ENCODE results near the gene LARP4B. TPM values are rescaled to one million over a fixed set of nuclear protein-coding genes. Genes with fewer than 3 reads are reported as not detected.
"Not testable (repeated sequence)": the region's sequence is repeated elsewhere in the genome, so short reads cannot be mapped to it uniquely, and the experiment has no call there.

LARP4B gene
- polyA plus RNA-seq, 1 of the 3 experiments (the other 2 are of a cell fraction), result 23.3 TPM

GRCh38 chr10:770975-771374 lies 160.5 kb downstream of the LARP4B start:
- no peaks in the 10 kb centered on the region for H3K9me3 ChIP-seq
- TF ChIP-seq FOSL2 (IDR thresholded peaks at IDR 0.05; ENCODE audit: borderline replicate concordance, low read depth) (no peak), GATA2 (CRISPR knock-in tag; IDR thresholded peaks at IDR 0.05) (no peak), RXRA (IDR thresholded peaks at IDR 0.05; ENCODE audit: borderline replicate concordance, low read depth) (no peak), POLR2AphosphoS5 (IDR thresholded peaks at IDR 0.05; ENCODE audit: low read depth, low read length) (no peak), EP300 (IDR thresholded peaks at IDR 0.05; ENCODE audit: borderline replicate concordance in 1 of 2, low read depth in 1 of 2, low read length in 1 of 2) (no peak), YY1 (IDR thresholded peaks at IDR 0.05; ENCODE audit: low read depth) (no peak)
- no peak overlapping the region for H2AFZ ChIP-seq (ENCODE audit: low read depth)
- no peaks in the 10 kb centered on the region for H3K79me2 ChIP-seq (ENCODE audit: insufficient read depth)
- DNase-seq, result no peak
- POLR2A ChIA-PET, result no interaction called here
- no peaks in the 10 kb centered on the region for H3K9me2 ChIP-seq
- peaks cover 0 to 5% of the 10 kb centered on the region in 2 experiments; a peak in 1 of 4 replicates for H3K4me1 ChIP-seq (ENCODE audit: control insufficient read depth in 1 of 2, insufficient read depth in 2 of 2, low read depth in 1 of 2, low read length in 1 of 2)
- no peak overlapping the region for H3K9ac ChIP-seq
- no peaks in the 10 kb centered on the region for H4K20me1 ChIP-seq (ENCODE audit: insufficient read depth)
- CTCF ChIA-PET, result interaction anchor here (1.1 kb wide), 2 partner anchors 31 to 39 kb away, joined by 3 to 4 read pairs; no protein-coding TSS in a partner anchor
- no peak overlapping the region for H3K27ac ChIP-seq (ENCODE audit: low read depth in 2 of 2, low read length in 1 of 2)
- no peak overlapping the region for H3K4me2 ChIP-seq
- 82% methylated on average over 13 of the region's 15 CpGs for WGBS (ENCODE audit: low lambda C conversion rate)
- no peaks in the 10 kb centered on the region for H3F3A ChIP-seq (replicated peaks; ENCODE audit: insufficient read depth)
- no peak overlapping the region for H3K4me3 ChIP-seq (ENCODE audit: low read depth in 2 of 2, low read length in 1 of 2)
- no peaks in the 10 kb centered on the region for H3K27me3 ChIP-seq (ENCODE audit: insufficient read depth)
- no peaks in the 10 kb centered on the region for H3K36me3 ChIP-seq (replicated peaks in 1 of 2; ENCODE audit: control insufficient read depth in 1 of 2, insufficient read depth in 2 of 2, low read length in 1 of 2)

GRCh38 chr10:770048-770712 lies 161.3 kb downstream of the LARP4B start:
- POLR2A ChIA-PET; H3K36me3 ChIP-seq (replicated peaks in 1 of 2; ENCODE audit: control insufficient read depth in 1 of 2, insufficient read depth in 2 of 2, low read length in 1 of 2); H2AFZ ChIP-seq (ENCODE audit: low read depth); H3K9me2 ChIP-seq; H3K4me3 ChIP-seq (ENCODE audit: low read depth in 2 of 2, low read length in 1 of 2); H3K27me3 ChIP-seq (ENCODE audit: insufficient read depth); H3K27ac ChIP-seq (ENCODE audit: low read depth in 2 of 2, low read length in 1 of 2); H3F3A ChIP-seq (replicated peaks; ENCODE audit: insufficient read depth); DNase-seq; H3K4me1 ChIP-seq (ENCODE audit: control insufficient read depth in 1 of 2, insufficient read depth in 2 of 2, low read depth in 1 of 2, low read length in 1 of 2); H3K9ac ChIP-seq; H3K4me2 ChIP-seq; H3K9me3 ChIP-seq; H3K79me2 ChIP-seq (ENCODE audit: insufficient read depth); H4K20me1 ChIP-seq (ENCODE audit: insufficient read depth): not testable (repeated sequence)
- CTCF ChIA-PET, result interaction anchor here (1.1 kb wide), 1 partner anchor 20 kb away, joined by 3 read pairs; no protein-coding TSS in a partner anchor
- WGBS (ENCODE audit: low lambda C conversion rate), result 62% methylated on average over 12 of the region's 13 CpGs

- Histone ChIP-seq H3K36me3 (replicated peaks in 1 of 2; ENCODE audit: control insufficient read depth in 1 of 2, insufficient read depth in 2 of 2, low read length in 1 of 2) (no peaks in the 10 kb centered on the region), H3K4me2 (no peak overlapping the region), H3K9ac (no peak overlapping the region), H3F3A (replicated peaks; ENCODE audit: insufficient read depth) (no peaks in the 10 kb centered on the region), H3K79me2 (ENCODE audit: insufficient read depth) (no peaks in the 10 kb centered on the region), H3K9me3 (no peaks in the 10 kb centered on the region), H3K9me2 (no peaks in the 10 kb centered on the region), H4K20me1 (ENCODE audit: insufficient read depth) (no peaks in the 10 kb centered on the region), H3K27me3 (ENCODE audit: insufficient read depth) (no peaks in the 10 kb centered on the region), H2AFZ (ENCODE audit: low read depth) (no peak overlapping the region), H3K27ac (ENCODE audit: low read depth in 2 of 2, low read length in 1 of 2) (no peak overlapping the region), H3K4me3 (ENCODE audit: low read depth in 2 of 2, low read length in 1 of 2) (no peak overlapping the region), H3K4me1 (ENCODE audit: control insufficient read depth in 1 of 2, insufficient read depth in 2 of 2, low read depth in 1 of 2, low read length in 1 of 2) (no peaks in the 10 kb centered on the region)
- DNase-seq, result no peak
- CTCF ChIA-PET, result interaction anchor here (0.7 kb wide), 1 partner anchor 9 kb away, joined by 3 read pairs; no protein-coding TSS in a partner anchor
- 41% methylated on average over 2 of the region's 2 CpGs for WGBS (ENCODE audit: low lambda C conversion rate)
- POLR2A ChIA-PET, result no interaction called here
- TF ChIP-seq IRF3 (IDR thresholded peaks at IDR 0.05; ENCODE audit: low read depth, low read length) (no peak), FOSL2 (IDR thresholded peaks at IDR 0.05; ENCODE audit: borderline replicate concordance, low read depth) (no peak), USF1 (IDR thresholded peaks at IDR 0.05; ENCODE audit: borderline replicate concordance, low read depth) (no peak), ZBTB33 (IDR thresholded peaks at IDR 0.05; ENCODE audit: borderline replicate concordance, low read depth) (no peak), SMC3 (IDR thresholded peaks at IDR 0.05; ENCODE audit: low read depth, low read length) (no peak), FOXM1 (IDR thresholded peaks at IDR 0.05; ENCODE audit: low read depth) (no peak), JUND (IDR thresholded peaks at IDR 0.05) (no peak), USF2 (IDR thresholded peaks at IDR 0.05; ENCODE audit: borderline replicate concordance, low read depth, low read length) (no peak), ELF1 (IDR thresholded peaks at IDR 0.05) (no peak), EP300 (IDR thresholded peaks at IDR 0.05; ENCODE audit: borderline replicate concordance in 1 of 2, low read depth in 1 of 2, low read length in 1 of 2) (no peak), SIN3A (IDR thresholded peaks at IDR 0.05; ENCODE audit: borderline replicate concordance, low read depth, low read length) (no peak), GATA2 (CRISPR knock-in tag; IDR thresholded peaks at IDR 0.05) (no peak), MAX (IDR thresholded peaks at IDR 0.05; ENCODE audit: low read depth) (no peak)
Measured at GRCh38 chr10:767794-768193, 163.7 kb downstream of the LARP4B start.
